Adipocyte (in vitro differentiated cells): ENCODE results near the gene ABCB8.
A peak's percentile ranks its signal among the peaks of the same experiment; 100 is the strongest.

Experiments used
- DNase-seq: peaks from one replicate; pipeline ENCODE4 v3.0.0-alpha.2; 2015; ENCODE audit warnings: low read depth
- H3K27me3 ChIP-seq: replicated peaks from 2 replicates; pipeline ENCODE4 v1.7.0; 2013; ENCODE audit warnings: mild to moderate bottlenecking, low read length, moderate library complexity; ENCODE audit not compliant: control insufficient read depth, insufficient read depth
- H3K36me3 ChIP-seq: 2 replicates; pipeline ENCODE4 v1.7.0; 2013; ENCODE audit warnings: low read length, mild to moderate bottlenecking, moderate library complexity; ENCODE audit not compliant: control insufficient read depth, insufficient read depth, severe bottlenecking
- H3K4me1 ChIP-seq: 2 replicates; pipeline ENCODE4 v1.7.0; 2013; ENCODE audit warnings: mild to moderate bottlenecking, low read length, moderate library complexity; ENCODE audit not compliant: control insufficient read depth, insufficient read depth
- H3K4me3 ChIP-seq: 2 replicates; pipeline ENCODE4 v1.7.0; 2013; ENCODE audit warnings: mild to moderate bottlenecking, low read length, moderate library complexity
- H3K9ac ChIP-seq: 2 replicates; pipeline ENCODE4 v1.7.0; 2013; ENCODE audit warnings: mild to moderate bottlenecking, low read length, moderate library complexity
- H3K9me3 ChIP-seq: 2 replicates; pipeline ENCODE4 v1.7.0; 2013; ENCODE audit warnings: mild to moderate bottlenecking, low read length, moderate library complexity; ENCODE audit not compliant: control insufficient read depth

ABCB8 gene

GRCh38 chr7:151085691-151086620 is 57.7 kb downstream of the ABCB8 start, which contains the start of gene AGAP3:
TSS of gene AGAP3 (plus strand) at chr7:151086475. CDS start at chr7:151086742, 267 bp downstream.
- Histone ChIP-seq H3K36me3 (no peaks in the 10 kb centered on the region), H3K27me3 (no peaks in the 10 kb centered on the region), H3K4me1 (peaks cover 63% of the 10 kb centered on the region), H3K9me3 (no peaks in the 10 kb centered on the region), H3K4me3 (peak within 1 kb of the TSS; percentile 93), H3K9ac (peak within 1 kb of the TSS; percentile 90)
- peak; percentile 92 for DNase-seq

GRCh38 chr7:151086802-151087244 is 58.6 kb downstream of the ABCB8 start:
- Histone ChIP-seq H3K9ac (peak overlapping the region; percentile 90), H3K4me3 (peak overlapping the region; percentile 93), H3K4me1 (peaks cover 63% of the 10 kb centered on the region), H3K36me3 (no peaks in the 10 kb centered on the region), H3K9me3 (no peaks in the 10 kb centered on the region), H3K27me3 (no peaks in the 10 kb centered on the region)
- DNase-seq, result peak; percentile 68

- Histone ChIP-seq H3K9ac (peak overlapping the region; percentile 90), H3K27me3 (no peaks in the 10 kb centered on the region), H3K4me3 (peak overlapping the region; percentile 93), H3K36me3 (no peaks in the 10 kb centered on the region), H3K9me3 (no peaks in the 10 kb centered on the region), H3K4me1 (peaks cover 63% of the 10 kb centered on the region)
- DNase-seq, result peak; percentile 84
These were observed 59.2 kb downstream of the ABCB8 start for GRCh38 chr7:151087245-151088018.

- H3K4me3 ChIP-seq, result peak overlapping the region; percentile 93
- H3K9me3 ChIP-seq, result no peaks in the 10 kb centered on the region
- no peaks in the 10 kb centered on the region for H3K36me3 ChIP-seq
- peak; percentile 53 for DNase-seq
- peak overlapping the region; percentile 90 for H3K9ac ChIP-seq
- no peaks in the 10 kb centered on the region for H3K27me3 ChIP-seq
- peaks cover 68% of the 10 kb centered on the region for H3K4me1 ChIP-seq
These were observed 60.0 kb downstream of the ABCB8 start for GRCh38 chr7:151088019-151088855.

GRCh38 chr7:151088856-151089699 is 60.8 kb downstream of the ABCB8 start:
- H3K27me3 ChIP-seq, result no peaks in the 10 kb centered on the region
- H3K4me3 ChIP-seq, result peak overlapping the region; percentile 93
- DNase-seq, result peak; percentile 80
- H3K9me3 ChIP-seq, result no peaks in the 10 kb centered on the region
- no peaks in the 10 kb centered on the region for H3K36me3 ChIP-seq
- H3K4me1 ChIP-seq, result peaks cover 69% of the 10 kb centered on the region
- H3K9ac ChIP-seq, result peak overlapping the region; percentile 90

- Histone ChIP-seq H3K4me1 (peaks cover 76% of the 10 kb centered on the region), H3K9ac (peak overlapping the region; percentile 90), H3K4me3 (peak overlapping the region; percentile 93), H3K36me3 (no peaks in the 10 kb centered on the region), H3K9me3 (no peaks in the 10 kb centered on the region), H3K27me3 (no peaks in the 10 kb centered on the region)
- peak; percentile 50 for DNase-seq
These were observed 61.9 kb downstream of the ABCB8 start for GRCh38 chr7:151089893-151090730.

- peak overlapping the region; percentile 11 for H3K9ac ChIP-seq
- no peak overlapping the region for H3K4me3 ChIP-seq
- H3K27me3 ChIP-seq, result no peaks in the 10 kb centered on the region
- DNase-seq, result no peak
- H3K36me3 ChIP-seq, result no peaks in the 10 kb centered on the region
- peaks cover 71% of the 10 kb centered on the region for H3K4me1 ChIP-seq
- H3K9me3 ChIP-seq, result no peaks in the 10 kb centered on the region
These were observed 62.8 kb downstream of the ABCB8 start for GRCh38 chr7:151091003-151091402.

- H3K9ac ChIP-seq, result peak overlapping the region; percentile 11
- no peaks in the 10 kb centered on the region for H3K9me3 ChIP-seq
- no peaks in the 10 kb centered on the region for H3K27me3 ChIP-seq
- no peaks in the 10 kb centered on the region for H3K36me3 ChIP-seq
- DNase-seq, result peak; percentile 41
- no peak overlapping the region for H3K4me3 ChIP-seq
- H3K4me1 ChIP-seq, result peaks cover 71% of the 10 kb centered on the region
These were observed 63.2 kb downstream of the ABCB8 start for GRCh38 chr7:151091431-151091830.

GRCh38 chr7:151091988-151092387 is 63.7 kb downstream of the ABCB8 start:
- Histone ChIP-seq H3K9ac (peak overlapping the region; percentile 17), H3K4me1 (peaks cover 71% of the 10 kb centered on the region), H3K4me3 (no peak overlapping the region), H3K36me3 (no peaks in the 10 kb centered on the region), H3K27me3 (no peaks in the 10 kb centered on the region), H3K9me3 (no peaks in the 10 kb centered on the region)
- DNase-seq, result no peak
